Esophagus squamous epithelium (tissue), 4 donors: ENCODE data around the gene OR8A1.

ENCODE experiments used
- POLR2A ChIP-seq, 4 donors: fragments of 450-650 bp; IDR thresholded peaks; one replicate each; pipeline ENCODE4 v1.6.1; 2017; ENCODE audit warnings: antibody characterized with exemption in 4 of 4, mild to moderate bottlenecking in 4 of 4, moderate library complexity in 3 of 4
- TF ChIP-seq, protein P1 (sequence below), 6 experiments: fragments of 450-650 bp in 4 of 6; fragments of 200-600 bp in 2 of 6; sonication (generic) in 2 of 6; IDR thresholded peaks; one replicate each; pipeline ENCODE4 v1.5.1; 2016 to 2019; ENCODE audit warnings: antibody characterized with exemption in 6 of 6, mild to moderate bottlenecking in 4 of 6, moderate library complexity in 4 of 6

DNA sequence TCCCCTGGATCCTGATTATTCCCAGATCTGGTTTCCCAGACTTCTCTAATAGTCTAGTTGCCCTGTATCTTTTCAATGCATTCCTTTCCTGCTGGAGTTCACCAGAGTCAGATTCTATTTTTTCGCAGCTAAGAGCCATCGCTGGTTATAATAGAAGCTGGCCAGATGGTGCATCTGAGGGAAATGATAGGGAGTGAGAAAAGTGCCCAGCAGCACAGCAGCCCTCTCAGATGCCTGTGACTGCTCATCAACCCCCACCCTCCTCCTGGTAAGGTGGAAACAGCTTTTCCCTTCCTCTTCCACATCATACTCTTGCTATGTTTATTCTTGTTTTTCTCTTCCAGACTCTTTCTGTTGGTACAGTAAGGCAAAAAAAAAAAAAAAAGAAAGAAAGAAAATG is 12.8 kb downstream of the OR8A1 start:
- TF ChIP-seq, protein P1, sequence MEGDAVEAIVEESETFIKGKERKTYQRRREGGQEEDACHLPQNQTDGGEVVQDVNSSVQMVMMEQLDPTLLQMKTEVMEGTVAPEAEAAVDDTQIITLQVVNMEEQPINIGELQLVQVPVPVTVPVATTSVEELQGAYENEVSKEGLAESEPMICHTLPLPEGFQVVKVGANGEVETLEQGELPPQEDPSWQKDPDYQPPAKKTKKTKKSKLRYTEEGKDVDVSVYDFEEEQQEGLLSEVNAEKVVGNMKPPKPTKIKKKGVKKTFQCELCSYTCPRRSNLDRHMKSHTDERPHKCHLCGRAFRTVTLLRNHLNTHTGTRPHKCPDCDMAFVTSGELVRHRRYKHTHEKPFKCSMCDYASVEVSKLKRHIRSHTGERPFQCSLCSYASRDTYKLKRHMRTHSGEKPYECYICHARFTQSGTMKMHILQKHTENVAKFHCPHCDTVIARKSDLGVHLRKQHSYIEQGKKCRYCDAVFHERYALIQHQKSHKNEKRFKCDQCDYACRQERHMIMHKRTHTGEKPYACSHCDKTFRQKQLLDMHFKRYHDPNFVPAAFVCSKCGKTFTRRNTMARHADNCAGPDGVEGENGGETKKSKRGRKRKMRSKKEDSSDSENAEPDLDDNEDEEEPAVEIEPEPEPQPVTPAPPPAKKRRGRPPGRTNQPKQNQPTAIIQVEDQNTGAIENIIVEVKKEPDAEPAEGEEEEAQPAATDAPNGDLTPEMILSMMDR (IDR thresholded peaks at IDR 0.05) = no peak
- TF ChIP-seq POLR2A (IDR thresholded peaks at IDR 0.05) = no peak
